ENCODE results near the gene SPEM3. TPM values are rescaled to one million over a fixed set of nuclear protein-coding genes. Genes with fewer than 3 reads are reported as not detected.
A peak's percentile ranks its signal among the peaks of the same experiment; 100 is the strongest.

Gene SPEM3
- total RNA-seq, 2 donors from 2014 or later: not detected

GRCh38 chr17:7398612-7399011, 30.0 kb upstream of the SPEM3 start:
- intact Hi-C loops (cut with DNase I): no loop called here
- no peaks in the 10 kb centered on the region for H3K9me3 ChIP-seq

DNA sequence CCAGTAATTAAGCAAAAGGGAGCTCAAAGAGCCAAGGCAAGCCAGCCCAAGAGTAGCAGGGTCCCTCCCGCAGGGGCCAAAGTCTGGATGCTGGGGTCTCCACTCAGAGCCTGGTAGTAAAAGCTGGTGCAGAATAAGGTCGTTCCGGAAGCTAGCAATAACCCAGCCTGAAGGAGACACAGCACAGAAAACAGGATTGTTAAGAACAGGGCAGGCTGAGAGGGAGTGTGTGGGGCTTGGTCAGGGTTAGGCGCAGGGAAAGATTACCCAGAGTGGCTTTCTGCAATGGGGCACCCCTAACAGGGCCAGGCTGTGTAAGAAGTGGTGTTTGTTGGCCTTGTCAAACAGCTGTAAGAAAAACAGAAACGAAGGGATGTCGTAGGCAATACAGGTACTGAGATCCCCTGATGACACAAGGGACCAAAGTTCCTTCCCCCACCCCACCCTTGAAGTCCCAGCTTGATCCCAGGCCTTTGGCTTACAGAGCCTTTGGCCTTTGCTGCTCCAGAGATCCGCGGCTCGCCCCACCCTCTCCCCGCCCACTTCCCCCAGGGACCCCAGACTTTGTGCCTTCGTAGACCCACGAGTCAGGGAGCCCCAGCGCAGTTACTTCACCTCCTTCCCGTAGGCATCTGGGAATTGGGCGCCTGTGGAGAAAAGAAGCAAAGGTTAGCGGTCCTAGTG, 25.5 kb upstream of the SPEM3 start:
- no peaks in the 10 kb centered on the region for H3K9me3 ChIP-seq
- H3K36me3 ChIP-seq: no peaks in the 10 kb centered on the region
- H3K27me3 ChIP-seq: peaks cover 8% of the 10 kb centered on the region
- DNase-seq: peak; percentile 80
- intact Hi-C loops (cut with DNase I): no loop called here
- no peak for TF ChIP-seq CTCF (IDR thresholded peaks at IDR 0.05)
- H3K4me1 ChIP-seq: peaks cover 5% of the 10 kb centered on the region
- H3K27ac ChIP-seq: peak overlapping the region; percentile 83
- H3K9ac ChIP-seq (ENCODE audit: low read depth in 2 of 2, low read length in 2 of 2): peak overlapping the region; percentile 79 to 87
- peak overlapping the region; percentile 44 for H3K4me3 ChIP-seq

More at GRCh38 chr17:7398612-7399011, 30.0 kb upstream of the SPEM3 start:
- no peak for DNase-seq
- Histone ChIP-seq H3K4me1 (peaks cover 5% of the 10 kb centered on the region), H3K27ac (no peak overlapping the region), H3K27me3 (no peaks in the 10 kb centered on the region), H3K4me3 (no peak overlapping the region), H3K36me3 (no peaks in the 10 kb centered on the region), H3K9ac (ENCODE audit: low read depth in 2 of 2, low read length in 2 of 2) (no peak overlapping the region)
- no peak for TF ChIP-seq CTCF (IDR thresholded peaks at IDR 0.05)

DNA sequence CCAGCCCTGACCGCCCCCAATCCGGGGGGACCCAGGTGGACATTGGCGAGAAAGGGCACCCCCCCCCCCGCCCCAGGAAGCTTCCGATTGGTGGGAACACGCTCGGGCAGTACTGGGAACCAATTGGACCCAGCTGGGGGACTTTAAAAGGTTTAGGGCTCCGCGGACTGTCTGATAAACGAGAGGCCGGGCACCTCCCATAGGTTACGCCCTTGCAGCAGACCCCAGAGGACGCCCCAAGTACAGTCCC, 25.0 kb upstream of the SPEM3 start:
- DNase-seq: no peak
- Histone ChIP-seq H3K9me3 (no peaks in the 10 kb centered on the region), H3K4me3 (peak overlapping the region; percentile 44), H3K9ac (ENCODE audit: low read depth in 2 of 2, low read length in 2 of 2) (peak overlapping the region; percentile 79 to 87), H3K27me3 (peaks cover 8% of the 10 kb centered on the region), H3K27ac (peak overlapping the region; percentile 83), H3K36me3 (no peaks in the 10 kb centered on the region), H3K4me1 (peaks cover 5% of the 10 kb centered on the region)
- no peak for TF ChIP-seq CTCF (IDR thresholded peaks at IDR 0.05)
- intact Hi-C loops (cut with DNase I): no loop called here

DNA sequence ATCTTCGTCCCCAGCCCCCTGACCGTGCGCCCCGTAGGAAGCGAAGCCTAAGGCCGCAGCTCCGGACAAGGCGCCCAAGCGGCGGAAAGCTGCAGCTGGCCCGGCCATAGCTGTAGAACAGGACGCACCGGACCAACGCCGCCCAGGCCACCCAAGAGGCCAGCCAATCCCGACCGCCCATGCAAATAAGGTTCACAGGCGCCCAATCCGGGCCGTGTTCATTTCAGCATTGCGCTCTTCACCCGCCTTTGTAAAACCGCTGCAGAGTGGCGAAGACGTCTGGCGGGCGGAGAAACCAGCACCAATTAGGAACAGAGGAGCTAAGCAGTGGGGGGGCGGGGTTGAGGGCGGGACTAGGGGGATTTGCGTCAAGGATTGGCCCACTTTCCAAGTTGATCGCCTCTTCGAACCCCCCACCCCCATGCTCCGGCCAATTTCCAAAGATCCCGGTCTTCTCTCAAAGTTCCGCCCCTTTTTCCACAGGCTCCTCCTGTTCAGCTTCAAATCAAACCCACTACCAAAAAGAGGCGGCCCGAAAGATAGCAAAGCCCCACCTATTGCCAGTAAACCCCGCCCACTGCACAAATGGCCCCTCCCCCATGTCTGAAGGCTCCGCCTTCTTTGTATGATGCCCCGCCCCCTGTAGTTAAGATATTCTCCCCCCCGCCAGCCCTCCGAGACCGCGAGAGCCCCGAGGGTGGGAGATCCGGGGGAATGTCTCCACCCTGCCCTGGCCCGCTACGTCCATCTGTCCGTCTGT, 24.5 kb upstream of the SPEM3 start, which contains the start of gene TMEM256:
TMEM256 (minus strand) TSS at position 121 of the 760 bp plus-strand sequence; CDS start at position 108, 13 bp downstream.
- H3K4me3 ChIP-seq: peak within 1 kb of the TSS; percentile 44
- peak within 1 kb of the TSS; percentile 79 to 87 for H3K9ac ChIP-seq (ENCODE audit: low read depth in 2 of 2, low read length in 2 of 2)
- H3K27me3 ChIP-seq: peaks cover 8% of the 10 kb centered on the region
- no peaks in the 10 kb centered on the region for H3K36me3 ChIP-seq
- H3K27ac ChIP-seq: peak within 1 kb of the TSS; percentile 83
- TF ChIP-seq CTCF (IDR thresholded peaks at IDR 0.05): no peak
- H3K9me3 ChIP-seq: no peaks in the 10 kb centered on the region
- peaks cover 5% of the 10 kb centered on the region for H3K4me1 ChIP-seq
- intact Hi-C loops (cut with DNase I): no loop called here
- DNase-seq: peak; percentile 99

DNA sequence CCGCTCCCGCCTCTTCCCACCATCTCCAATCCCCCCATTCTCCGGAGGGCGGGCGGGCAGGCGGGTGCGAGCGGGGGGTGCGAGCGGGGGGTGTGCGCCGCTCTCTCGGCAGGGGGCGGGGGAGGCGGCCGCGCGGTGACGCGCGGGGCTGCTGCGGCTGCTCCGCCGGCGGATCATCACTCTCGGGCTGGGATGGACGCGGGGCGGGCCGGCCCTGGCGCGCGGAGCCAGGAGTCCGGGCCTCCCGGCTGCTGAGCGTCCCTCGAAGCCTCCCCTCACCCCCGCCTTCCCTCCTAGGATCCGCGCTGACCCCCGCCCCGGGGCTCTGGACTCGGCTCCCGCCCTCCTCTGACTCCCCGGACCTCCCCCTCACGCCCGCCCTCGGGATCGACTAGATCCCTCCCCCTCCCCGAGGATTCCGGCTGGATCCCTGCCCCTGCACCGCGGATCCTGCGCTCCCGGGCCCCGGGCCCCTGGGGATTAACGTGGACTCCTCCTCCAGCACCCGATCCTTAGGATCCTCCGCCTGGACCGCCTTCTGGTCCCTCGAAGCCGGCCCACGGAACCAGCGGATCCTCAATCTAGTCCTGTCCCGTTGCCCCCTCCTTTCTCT, 23.8 kb upstream of the SPEM3 start:
- Histone ChIP-seq H3K9me3 (no peaks in the 10 kb centered on the region), H3K36me3 (no peaks in the 10 kb centered on the region), H3K4me1 (peaks cover 5% of the 10 kb centered on the region), H3K27ac (peak overlapping the region; percentile 55), H3K4me3 (peak overlapping the region; percentile 44), H3K9ac (ENCODE audit: low read depth in 2 of 2, low read length in 2 of 2) (peak overlapping the region; percentile 26 to 69), H3K27me3 (peaks cover 8% of the 10 kb centered on the region)
- TF ChIP-seq CTCF (IDR thresholded peaks at IDR 0.05): no peak
- DNase-seq: peak; percentile 55
- intact Hi-C loops (cut with DNase I): no loop called here
